Thyroid gland (tissue), 4 donors: ENCODE results near the gene ZNF384.

Source experiments
- CTCF ChIP-seq, 6 experiments: fragments of 200-600 bp in 3 of 6; fragments of 450-650 bp in 3 of 6; sonication (generic) in 3 of 6; IDR thresholded peaks; one replicate each; pipeline ENCODE4 v1.5.1; 2016 to 2019; ENCODE audit warnings: antibody characterized with exemption in 6 of 6, mild to moderate bottlenecking in 2 of 6, inconsistent platforms in 1 of 6, moderate library complexity in 1 of 6
- POLR2A ChIP-seq, 2 donors: fragments of 450-650 bp; IDR thresholded peaks; one replicate each; pipeline ENCODE4 v1.6.1; 2017; ENCODE audit warnings: antibody characterized with exemption in 2 of 2, mild to moderate bottlenecking in 2 of 2, moderate library complexity in 1 of 2

- TF ChIP-seq POLR2A (IDR thresholded peaks at IDR 0.05), result no peak
- no peak for TF ChIP-seq CTCF (IDR thresholded peaks at IDR 0.05)
Observed at GRCh38 chr12:6644257-6644596, 44.9 kb downstream of the ZNF384 start.
